Neural progenitor cell (in vitro differentiated cells): ENCODE measurements around the gene CTSV.
"Not testable (repeated sequence)": the region's sequence is repeated elsewhere in the genome, so short reads cannot be mapped to it uniquely, and the experiment has no call there.

Source experiments
- EZH2 ChIP-seq: fragments of 200-600 bp; sonication (generic); IDR thresholded peaks from 2 replicates; pipeline ENCODE4 v1.6.1; 2017; ENCODE audit warnings: antibody characterized with exemption, mild to moderate bottlenecking, moderate library complexity
- TF ChIP-seq, protein P1 (sequence below): fragments of 200-600 bp; sonication (generic); IDR thresholded peaks from 2 replicates; pipeline ENCODE4 v1.5.1; 2017; ENCODE audit warnings: antibody characterized with exemption, mild to moderate bottlenecking

DNA sequence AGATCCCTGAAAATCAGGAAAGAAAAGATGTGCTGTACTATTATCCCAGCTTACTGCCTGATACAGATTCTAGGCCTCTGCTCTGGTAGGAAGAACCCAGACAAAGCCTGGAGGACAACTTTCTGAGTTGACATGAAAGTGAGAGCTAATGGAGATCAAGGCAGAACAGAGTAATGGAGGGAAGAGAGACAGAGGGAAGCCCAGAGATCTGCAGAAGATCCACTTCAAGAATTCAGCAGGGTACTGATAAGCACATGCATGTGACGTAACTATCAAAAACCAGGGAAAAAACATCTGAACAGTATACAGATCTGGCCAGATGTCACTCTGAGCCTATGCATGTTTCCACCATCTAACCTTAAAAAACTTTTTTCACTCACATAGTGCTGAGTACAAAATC is 37.6 kb downstream of the CTSV start:
- TF ChIP-seq, protein P1, sequence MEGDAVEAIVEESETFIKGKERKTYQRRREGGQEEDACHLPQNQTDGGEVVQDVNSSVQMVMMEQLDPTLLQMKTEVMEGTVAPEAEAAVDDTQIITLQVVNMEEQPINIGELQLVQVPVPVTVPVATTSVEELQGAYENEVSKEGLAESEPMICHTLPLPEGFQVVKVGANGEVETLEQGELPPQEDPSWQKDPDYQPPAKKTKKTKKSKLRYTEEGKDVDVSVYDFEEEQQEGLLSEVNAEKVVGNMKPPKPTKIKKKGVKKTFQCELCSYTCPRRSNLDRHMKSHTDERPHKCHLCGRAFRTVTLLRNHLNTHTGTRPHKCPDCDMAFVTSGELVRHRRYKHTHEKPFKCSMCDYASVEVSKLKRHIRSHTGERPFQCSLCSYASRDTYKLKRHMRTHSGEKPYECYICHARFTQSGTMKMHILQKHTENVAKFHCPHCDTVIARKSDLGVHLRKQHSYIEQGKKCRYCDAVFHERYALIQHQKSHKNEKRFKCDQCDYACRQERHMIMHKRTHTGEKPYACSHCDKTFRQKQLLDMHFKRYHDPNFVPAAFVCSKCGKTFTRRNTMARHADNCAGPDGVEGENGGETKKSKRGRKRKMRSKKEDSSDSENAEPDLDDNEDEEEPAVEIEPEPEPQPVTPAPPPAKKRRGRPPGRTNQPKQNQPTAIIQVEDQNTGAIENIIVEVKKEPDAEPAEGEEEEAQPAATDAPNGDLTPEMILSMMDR: not testable (repeated sequence)
- not testable (repeated sequence) for TF ChIP-seq EZH2
